GM23338 (cell line): Measurements from ENCODE around the gene FAM193B. TPM values are rescaled to one million over a fixed set of nuclear protein-coding genes. Genes with fewer than 3 reads are reported as not detected.

Source experiments
- ATAC-seq: fragments of 200-7000 bp; cut with Tn5 transposase; 3 replicates; pipeline ENCODE4 v1.9.1; 2020
- DNase-seq: peaks from one replicate; pipeline ENCODE4 v3.0.0-alpha.2; 2015; ENCODE audit warnings: low spot score
- H2AFZ ChIP-seq: fragments of 200-600 bp; sonication (generic); 2 replicates; pipeline ENCODE4 v1.8.0; 2016; ENCODE audit warnings: antibody characterized with exemption, mild to moderate bottlenecking, moderate library complexity
- H3F3A ChIP-seq: fragments of 200-600 bp; sonication (generic); replicated peaks from 2 replicates; pipeline ENCODE4 v1.8.0; 2017; ENCODE audit warnings: antibody characterized with exemption, mixed run types, low read depth
- H3K27ac ChIP-seq: fragments of 200-600 bp; sonication (generic); 2 replicates; pipeline ENCODE4 v1.6.1; 2016; ENCODE audit warnings: low read depth
- H3K27me3 ChIP-seq: fragments of 200-600 bp; sonication (generic); 2 replicates; pipeline ENCODE4 v1.8.0; 2016; ENCODE audit warnings: mild to moderate bottlenecking, mixed run types, moderate library complexity; ENCODE audit not compliant: insufficient read depth
- H3K36me3 ChIP-seq: fragments of 200-600 bp; sonication (generic); 2 replicates; pipeline ENCODE4 v1.8.0; 2016; ENCODE audit warnings: mild to moderate bottlenecking; ENCODE audit not compliant: insufficient read depth
- H3K4me1 ChIP-seq: fragments of 200-600 bp; sonication (generic); 2 replicates; pipeline ENCODE4 v1.8.0; 2016; ENCODE audit warnings: mild to moderate bottlenecking, moderate library complexity; ENCODE audit not compliant: insufficient read depth
- H3K4me2 ChIP-seq: fragments of 200-600 bp; sonication (generic); 2 replicates; pipeline ENCODE4 v1.7.1; 2017; ENCODE audit warnings: mixed run types
- H3K4me3 ChIP-seq: fragments of 200-600 bp; sonication (generic); 2 replicates; pipeline ENCODE4 v1.6.1; 2016; ENCODE audit warnings: mixed run types
- H3K79me2 ChIP-seq: fragments of 200-600 bp; sonication (generic); replicated peaks from 2 replicates; pipeline ENCODE4 v1.8.0; 2017; ENCODE audit warnings: mild to moderate bottlenecking; ENCODE audit not compliant: insufficient read depth
- H3K9me2 ChIP-seq: fragments of 200-600 bp; sonication (generic); 2 replicates; pipeline ENCODE4 v1.8.0; 2017; ENCODE audit not compliant: insufficient read depth
- H4K20me1 ChIP-seq: fragments of 200-600 bp; sonication (generic); replicated peaks from 2 replicates; pipeline ENCODE4 v1.8.0; 2017; ENCODE audit warnings: mild to moderate bottlenecking; ENCODE audit not compliant: insufficient read depth
- H3K27ac Mint-ChIP-seq: 2 replicates; pipeline ENCODE4 v1.8.0; 2020; ENCODE audit warnings: inconsistent platforms, mild to moderate bottlenecking, moderate library complexity, mixed read lengths
- H3K27me3 Mint-ChIP-seq: 3 replicates; pipeline ENCODE4 v1.8.0; 2022; ENCODE audit warnings: low read depth, mild to moderate bottlenecking, moderate library complexity, mixed read lengths, inconsistent platforms; ENCODE audit not compliant: insufficient read depth, poor library complexity
- H3K36me3 Mint-ChIP-seq: 3 replicates; pipeline ENCODE4 v1.8.0; 2021; ENCODE audit warnings: low read depth, mild to moderate bottlenecking, inconsistent platforms, moderate library complexity, mixed read lengths
- H3K4me1 Mint-ChIP-seq: 3 replicates; pipeline ENCODE4 v1.8.0; 2020; ENCODE audit warnings: mild to moderate bottlenecking, inconsistent platforms, mixed read lengths
- H3K4me3 Mint-ChIP-seq: 3 replicates; pipeline ENCODE4 v1.8.0; 2021; ENCODE audit warnings: moderate library complexity, mild to moderate bottlenecking, inconsistent platforms, mixed read lengths
- H3K9me3 Mint-ChIP-seq: 3 replicates; pipeline ENCODE4 v1.8.0; 2020; ENCODE audit warnings: moderate library complexity, mild to moderate bottlenecking, inconsistent platforms, mixed read lengths
- CREB1 ChIP-seq: fragments of 250-450 bp; sonication (Bioruptor Pico); IDR thresholded peaks from 2 replicates; pipeline ENCODE4 v1.5.0; 2020; ENCODE audit warnings: low read depth, mild to moderate bottlenecking, moderate library complexity
- EZH2 ChIP-seq: fragments of 200-600 bp; sonication (generic); IDR thresholded peaks from one replicate; pipeline ENCODE4 v1.8.0; 2017; ENCODE audit warnings: antibody characterized with exemption, mild to moderate bottlenecking, low read depth; ENCODE audit not compliant: unreplicated experiment
- EZH2phosphoT487 ChIP-seq: fragments of 200-600 bp; sonication (generic); IDR thresholded peaks from one replicate; pipeline ENCODE4 v1.8.1; 2018; ENCODE audit warnings: antibody characterized with exemption; ENCODE audit not compliant: unreplicated experiment
- JUNB ChIP-seq: IDR thresholded peaks from one replicate; pipeline ENCODE4 v1.6.1; 2016; ENCODE audit warnings: antibody characterized with exemption; ENCODE audit not compliant: unreplicated experiment
- NANOG ChIP-seq: IDR thresholded peaks from 2 replicates; pipeline ENCODE4 v1.6.1; 2016; ENCODE audit warnings: antibody characterized with exemption, borderline replicate concordance
- POLR2AphosphoS5 ChIP-seq: IDR thresholded peaks from 2 replicates; pipeline ENCODE4 v1.6.1; 2016; ENCODE audit warnings: antibody characterized with exemption, low read depth
- STAT1 ChIP-seq: IDR thresholded peaks from one replicate; pipeline ENCODE4 v1.6.1; 2016; ENCODE audit warnings: antibody characterized with exemption; ENCODE audit not compliant: unreplicated experiment
- ZNF114 ChIP-seq: fragments of 250-450 bp; sonication (Bioruptor Pico); IDR thresholded peaks from 2 replicates; pipeline ENCODE4 v1.5.0; 2020; ENCODE audit warnings: mild to moderate bottlenecking, moderate library complexity
- ZNF331 ChIP-seq: fragments of 250-450 bp; sonication (Bioruptor Pico); IDR thresholded peaks from 2 replicates; pipeline ENCODE4 v1.5.0; 2020; ENCODE audit warnings: low read depth, mild to moderate bottlenecking, moderate library complexity
- polyA plus RNA-seq: library from polyadenylated mRNA; unstranded; fragments of >200 nt; fragmentation: Nextera tagmentation; extraction: Ambion mirVana; gene quantifications from 2 replicates; pipeline ENCODE4 v1.2.1, GENCODE V29; 2016
- total RNA-seq: library from RNA; depleted of rRNA; stranded (reverse); fragments of >200 nt; shearing (Covaris generic); gene quantifications from 2 replicates; pipeline ENCODE4 v1.2.3, GENCODE V29; 2014
- TF ChIP-seq, protein P1 (sequence below): fragments of 250-450 bp; sonication (Bioruptor Pico); IDR thresholded peaks from 2 replicates; pipeline ENCODE4 v1.5.0; 2020; ENCODE audit warnings: mild to moderate bottlenecking, moderate library complexity
- TF ChIP-seq, protein P2 (sequence below), 2 experiments: fragments of 200-600 bp in 1 of 2; sonication (generic) in 1 of 2; conservative IDR thresholded peaks; 2 replicates each; pipeline versions ENCODE4 v1.5.1 to v1.6.1; 2016 to 2017; ENCODE audit warnings: antibody characterized with exemption in 2 of 2, low read depth in 2 of 2, mild to moderate bottlenecking in 2 of 2, moderate library complexity in 1 of 2
- TF ChIP-seq, protein P3 (sequence below): IDR thresholded peaks from one replicate; pipeline ENCODE4 v1.6.1; 2018; ENCODE audit warnings: antibody characterized with exemption; ENCODE audit not compliant: unreplicated experiment
- TF ChIP-seq, protein P4 (sequence below): IDR thresholded peaks from 2 replicates; pipeline ENCODE4 v1.6.1; 2016; ENCODE audit warnings: antibody characterized with exemption

Gene FAM193B
- total and polyA plus RNA-seq, 2 experiments from 2014 or later: 44.4 to 58.6 TPM

DNA sequence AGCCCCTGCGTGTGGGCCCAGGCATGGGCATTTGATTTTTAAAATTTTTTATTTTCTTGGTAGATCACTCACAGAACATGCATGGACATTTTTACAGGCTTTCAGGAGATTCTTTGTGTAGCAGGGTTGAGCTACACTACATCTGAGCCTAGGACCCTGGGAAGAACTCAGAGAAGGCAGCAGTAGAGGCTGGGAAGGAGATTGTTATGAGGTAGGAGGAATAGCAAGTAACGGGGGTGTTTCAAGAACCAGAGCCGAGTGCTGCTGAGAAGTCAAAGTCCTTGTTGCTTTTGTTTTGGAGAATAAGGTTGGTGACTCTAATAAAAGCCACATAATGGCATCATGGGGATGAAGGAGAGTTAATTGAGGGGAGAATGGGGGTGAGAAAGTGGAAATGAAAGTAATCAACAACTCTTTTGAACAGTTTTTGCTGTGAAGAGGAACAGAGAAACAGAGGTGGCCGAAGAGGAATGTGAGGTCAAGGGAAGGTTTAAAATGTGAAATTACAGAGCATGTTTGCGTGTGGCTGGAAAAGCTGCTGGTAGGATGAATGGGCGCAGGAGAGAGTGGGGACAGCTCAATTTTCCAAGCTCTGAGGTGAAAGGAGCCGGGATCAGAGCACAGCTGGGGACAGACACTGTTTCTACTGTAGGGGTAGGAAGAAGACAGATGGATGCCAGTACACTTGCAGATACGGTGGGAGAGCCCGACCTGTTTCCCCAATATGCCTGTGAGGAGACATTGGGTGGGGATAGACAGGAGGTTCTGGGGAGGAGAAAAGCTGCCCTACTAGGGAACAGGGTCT lies 52.3 kb downstream of the FAM193B start:
- Histone ChIP-seq H3F3A (peaks cover 11% of the 10 kb centered on the region; the same call in 1 of the 2 replicates), H2AFZ (no peak overlapping the region), H3K4me3 (no peak overlapping the region), H3K79me2 (no peaks in the 10 kb centered on the region), H3K9me2 (no peaks in the 10 kb centered on the region), H4K20me1 (no peaks in the 10 kb centered on the region; the same call in 1 of the 2 replicates), H3K4me2 (no peak overlapping the region), H3K27ac (no peak overlapping the region), H3K27me3 (peaks cover 22% of the 10 kb centered on the region), H3K4me1 (peaks cover 23% of the 10 kb centered on the region), H3K36me3 (no peaks in the 10 kb centered on the region)
- no peak for ATAC-seq
- Mint-ChIP-seq H3K27me3 (peaks cover 28% of the 10 kb centered on the region), H3K36me3 (peaks cover 6% of the 10 kb centered on the region), H3K4me3 (no peak overlapping the region; the same call in 2 of the 3 replicates), H3K4me1 (peaks cover 28% of the 10 kb centered on the region), H3K27ac (no peak overlapping the region), H3K9me3 (no peaks in the 10 kb centered on the region)
- DNase-seq: no peak
- TF ChIP-seq, protein P1, sequence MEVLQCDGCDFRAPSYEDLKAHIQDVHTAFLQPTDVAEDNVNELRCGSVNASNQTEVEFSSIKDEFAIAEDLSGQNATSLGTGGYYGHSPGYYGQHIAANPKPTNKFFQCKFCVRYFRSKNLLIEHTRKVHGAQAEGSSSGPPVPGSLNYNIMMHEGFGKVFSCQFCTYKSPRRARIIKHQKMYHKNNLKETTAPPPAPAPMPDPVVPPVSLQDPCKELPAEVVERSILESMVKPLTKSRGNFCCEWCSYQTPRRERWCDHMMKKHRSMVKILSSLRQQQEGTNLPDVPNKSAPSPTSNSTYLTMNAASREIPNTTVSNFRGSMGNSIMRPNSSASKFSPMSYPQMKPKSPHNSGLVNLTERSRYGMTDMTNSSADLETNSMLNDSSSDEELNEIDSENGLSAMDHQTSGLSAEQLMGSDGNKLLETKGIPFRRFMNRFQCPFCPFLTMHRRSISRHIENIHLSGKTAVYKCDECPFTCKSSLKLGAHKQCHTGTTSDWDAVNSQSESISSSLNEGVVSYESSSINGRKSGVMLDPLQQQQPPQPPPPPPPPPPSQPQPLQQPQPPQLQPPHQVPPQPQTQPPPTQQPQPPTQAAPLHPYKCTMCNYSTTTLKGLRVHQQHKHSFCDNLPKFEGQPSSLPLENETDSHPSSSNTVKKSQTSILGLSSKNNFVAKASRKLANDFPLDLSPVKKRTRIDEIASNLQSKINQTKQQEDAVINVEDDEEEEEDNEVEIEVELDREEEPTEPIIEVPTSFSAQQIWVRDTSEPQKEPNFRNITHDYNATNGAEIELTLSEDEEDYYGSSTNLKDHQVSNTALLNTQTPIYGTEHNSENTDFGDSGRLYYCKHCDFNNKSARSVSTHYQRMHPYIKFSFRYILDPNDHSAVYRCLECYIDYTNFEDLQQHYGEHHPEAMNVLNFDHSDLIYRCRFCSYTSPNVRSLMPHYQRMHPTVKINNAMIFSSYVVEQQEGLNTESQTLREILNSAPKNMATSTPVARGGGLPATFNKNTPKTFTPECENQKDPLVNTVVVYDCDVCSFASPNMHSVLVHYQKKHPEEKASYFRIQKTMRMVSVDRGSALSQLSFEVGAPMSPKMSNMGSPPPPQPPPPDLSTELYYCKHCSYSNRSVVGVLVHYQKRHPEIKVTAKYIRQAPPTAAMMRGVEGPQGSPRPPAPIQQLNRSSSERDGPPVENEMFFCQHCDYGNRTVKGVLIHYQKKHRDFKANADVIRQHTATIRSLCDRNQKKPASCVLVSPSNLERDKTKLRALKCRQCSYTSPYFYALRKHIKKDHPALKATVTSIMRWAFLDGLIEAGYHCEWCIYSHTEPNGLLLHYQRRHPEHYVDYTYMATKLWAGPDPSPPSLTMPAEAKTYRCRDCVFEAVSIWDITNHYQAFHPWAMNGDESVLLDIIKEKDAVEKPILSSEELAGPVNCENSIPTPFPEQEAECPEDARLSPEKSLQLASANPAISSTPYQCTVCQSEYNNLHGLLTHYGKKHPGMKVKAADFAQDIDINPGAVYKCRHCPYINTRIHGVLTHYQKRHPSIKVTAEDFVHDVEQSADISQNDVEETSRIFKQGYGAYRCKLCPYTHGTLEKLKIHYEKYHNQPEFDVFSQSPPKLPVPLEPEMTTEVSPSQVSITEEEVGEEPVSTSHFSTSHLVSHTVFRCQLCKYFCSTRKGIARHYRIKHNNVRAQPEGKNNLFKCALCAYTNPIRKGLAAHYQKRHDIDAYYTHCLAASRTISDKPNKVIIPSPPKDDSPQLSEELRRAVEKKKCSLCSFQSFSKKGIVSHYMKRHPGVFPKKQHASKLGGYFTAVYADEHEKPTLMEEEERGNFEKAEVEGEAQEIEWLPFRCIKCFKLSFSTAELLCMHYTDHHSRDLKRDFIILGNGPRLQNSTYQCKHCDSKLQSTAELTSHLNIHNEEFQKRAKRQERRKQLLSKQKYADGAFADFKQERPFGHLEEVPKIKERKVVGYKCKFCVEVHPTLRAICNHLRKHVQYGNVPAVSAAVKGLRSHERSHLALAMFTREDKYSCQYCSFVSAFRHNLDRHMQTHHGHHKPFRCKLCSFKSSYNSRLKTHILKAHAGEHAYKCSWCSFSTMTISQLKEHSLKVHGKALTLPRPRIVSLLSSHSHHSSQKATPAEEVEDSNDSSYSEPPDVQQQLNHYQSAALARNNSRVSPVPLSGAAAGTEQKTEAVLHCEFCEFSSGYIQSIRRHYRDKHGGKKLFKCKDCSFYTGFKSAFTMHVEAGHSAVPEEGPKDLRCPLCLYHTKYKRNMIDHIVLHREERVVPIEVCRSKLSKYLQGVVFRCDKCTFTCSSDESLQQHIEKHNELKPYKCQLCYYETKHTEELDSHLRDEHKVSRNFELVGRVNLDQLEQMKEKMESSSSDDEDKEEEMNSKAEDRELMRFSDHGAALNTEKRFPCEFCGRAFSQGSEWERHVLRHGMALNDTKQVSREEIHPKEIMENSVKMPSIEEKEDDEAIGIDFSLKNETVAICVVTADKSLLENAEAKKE (CRISPR knock-in tag): no peak
- TF ChIP-seq ZNF114 (CRISPR knock-in tag): no peak
- no peak for TF ChIP-seq STAT1
- no peak for TF ChIP-seq ZNF331 (CRISPR knock-in tag)
- no peak for TF ChIP-seq POLR2AphosphoS5
- TF ChIP-seq CREB1 (CRISPR knock-in tag): no peak
- TF ChIP-seq JUNB: no peak
- TF ChIP-seq EZH2: no peak
- TF ChIP-seq, protein P2, sequence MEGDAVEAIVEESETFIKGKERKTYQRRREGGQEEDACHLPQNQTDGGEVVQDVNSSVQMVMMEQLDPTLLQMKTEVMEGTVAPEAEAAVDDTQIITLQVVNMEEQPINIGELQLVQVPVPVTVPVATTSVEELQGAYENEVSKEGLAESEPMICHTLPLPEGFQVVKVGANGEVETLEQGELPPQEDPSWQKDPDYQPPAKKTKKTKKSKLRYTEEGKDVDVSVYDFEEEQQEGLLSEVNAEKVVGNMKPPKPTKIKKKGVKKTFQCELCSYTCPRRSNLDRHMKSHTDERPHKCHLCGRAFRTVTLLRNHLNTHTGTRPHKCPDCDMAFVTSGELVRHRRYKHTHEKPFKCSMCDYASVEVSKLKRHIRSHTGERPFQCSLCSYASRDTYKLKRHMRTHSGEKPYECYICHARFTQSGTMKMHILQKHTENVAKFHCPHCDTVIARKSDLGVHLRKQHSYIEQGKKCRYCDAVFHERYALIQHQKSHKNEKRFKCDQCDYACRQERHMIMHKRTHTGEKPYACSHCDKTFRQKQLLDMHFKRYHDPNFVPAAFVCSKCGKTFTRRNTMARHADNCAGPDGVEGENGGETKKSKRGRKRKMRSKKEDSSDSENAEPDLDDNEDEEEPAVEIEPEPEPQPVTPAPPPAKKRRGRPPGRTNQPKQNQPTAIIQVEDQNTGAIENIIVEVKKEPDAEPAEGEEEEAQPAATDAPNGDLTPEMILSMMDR (conservative IDR thresholded peaks at IDR 0.05; ENCODE audit: low read depth in 2 of 2): no peak
- TF ChIP-seq NANOG: no peak
- TF ChIP-seq, protein P3, sequence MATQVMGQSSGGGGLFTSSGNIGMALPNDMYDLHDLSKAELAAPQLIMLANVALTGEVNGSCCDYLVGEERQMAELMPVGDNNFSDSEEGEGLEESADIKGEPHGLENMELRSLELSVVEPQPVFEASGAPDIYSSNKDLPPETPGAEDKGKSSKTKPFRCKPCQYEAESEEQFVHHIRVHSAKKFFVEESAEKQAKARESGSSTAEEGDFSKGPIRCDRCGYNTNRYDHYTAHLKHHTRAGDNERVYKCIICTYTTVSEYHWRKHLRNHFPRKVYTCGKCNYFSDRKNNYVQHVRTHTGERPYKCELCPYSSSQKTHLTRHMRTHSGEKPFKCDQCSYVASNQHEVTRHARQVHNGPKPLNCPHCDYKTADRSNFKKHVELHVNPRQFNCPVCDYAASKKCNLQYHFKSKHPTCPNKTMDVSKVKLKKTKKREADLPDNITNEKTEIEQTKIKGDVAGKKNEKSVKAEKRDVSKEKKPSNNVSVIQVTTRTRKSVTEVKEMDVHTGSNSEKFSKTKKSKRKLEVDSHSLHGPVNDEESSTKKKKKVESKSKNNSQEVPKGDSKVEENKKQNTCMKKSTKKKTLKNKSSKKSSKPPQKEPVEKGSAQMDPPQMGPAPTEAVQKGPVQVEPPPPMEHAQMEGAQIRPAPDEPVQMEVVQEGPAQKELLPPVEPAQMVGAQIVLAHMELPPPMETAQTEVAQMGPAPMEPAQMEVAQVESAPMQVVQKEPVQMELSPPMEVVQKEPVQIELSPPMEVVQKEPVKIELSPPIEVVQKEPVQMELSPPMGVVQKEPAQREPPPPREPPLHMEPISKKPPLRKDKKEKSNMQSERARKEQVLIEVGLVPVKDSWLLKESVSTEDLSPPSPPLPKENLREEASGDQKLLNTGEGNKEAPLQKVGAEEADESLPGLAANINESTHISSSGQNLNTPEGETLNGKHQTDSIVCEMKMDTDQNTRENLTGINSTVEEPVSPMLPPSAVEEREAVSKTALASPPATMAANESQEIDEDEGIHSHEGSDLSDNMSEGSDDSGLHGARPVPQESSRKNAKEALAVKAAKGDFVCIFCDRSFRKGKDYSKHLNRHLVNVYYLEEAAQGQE: no peak
- TF ChIP-seq EZH2phosphoT487: no peak
- TF ChIP-seq, protein P4, sequence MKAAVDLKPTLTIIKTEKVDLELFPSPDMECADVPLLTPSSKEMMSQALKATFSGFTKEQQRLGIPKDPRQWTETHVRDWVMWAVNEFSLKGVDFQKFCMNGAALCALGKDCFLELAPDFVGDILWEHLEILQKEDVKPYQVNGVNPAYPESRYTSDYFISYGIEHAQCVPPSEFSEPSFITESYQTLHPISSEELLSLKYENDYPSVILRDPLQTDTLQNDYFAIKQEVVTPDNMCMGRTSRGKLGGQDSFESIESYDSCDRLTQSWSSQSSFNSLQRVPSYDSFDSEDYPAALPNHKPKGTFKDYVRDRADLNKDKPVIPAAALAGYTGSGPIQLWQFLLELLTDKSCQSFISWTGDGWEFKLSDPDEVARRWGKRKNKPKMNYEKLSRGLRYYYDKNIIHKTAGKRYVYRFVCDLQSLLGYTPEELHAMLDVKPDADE: no peak
